ENCODE measurements around the gene RPL10A. TPM values are rescaled to one million over a fixed set of nuclear protein-coding genes. Genes with fewer than 3 reads are reported as not detected.

The RPL10A gene
- total and polyA plus RNA-seq, 2 of the 13 experiments (the other 11 are each of a cell fraction or from before 2014, with no cell fraction given): 1,854 to 2,726 TPM

DNA sequence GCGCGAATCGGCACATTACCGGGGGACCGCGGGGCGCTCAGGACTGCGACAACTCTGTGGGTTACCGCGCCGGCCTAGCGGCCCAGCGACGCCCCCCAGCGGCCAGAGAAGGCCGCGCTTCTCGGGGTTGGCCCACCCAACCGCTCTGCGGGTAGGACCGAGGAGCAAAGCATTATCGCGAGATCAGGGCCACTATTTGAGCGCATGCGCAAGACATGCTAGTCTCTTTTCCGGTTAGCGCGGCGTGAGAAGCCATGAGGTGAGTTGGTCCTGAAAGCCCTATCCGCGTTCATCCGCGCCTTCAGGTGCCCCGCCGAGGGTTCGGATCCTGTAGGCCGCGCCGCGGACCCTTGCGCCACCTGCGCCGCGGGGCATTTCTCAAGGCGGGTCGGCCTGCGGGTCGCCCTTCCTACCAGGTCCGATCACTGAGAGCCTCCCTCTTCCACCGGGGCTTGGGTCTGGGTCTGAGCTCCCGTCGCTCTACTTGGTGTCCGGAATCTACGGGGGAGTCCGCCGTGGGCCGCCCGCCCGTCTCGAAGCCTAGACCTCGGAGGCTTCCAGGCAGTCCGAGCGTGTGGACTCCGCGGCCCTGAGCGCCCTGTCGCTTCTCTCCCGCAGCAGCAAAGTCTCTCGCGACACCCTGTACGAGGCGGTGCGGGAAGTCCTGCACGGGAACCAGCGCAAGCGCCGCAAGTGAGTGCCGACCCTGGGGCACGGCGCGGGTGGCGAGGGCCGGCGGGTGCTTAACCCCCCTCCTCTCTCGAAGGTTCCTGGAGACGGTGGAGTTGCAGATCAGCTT lies at the start of gene RPL10A (continued):
- 0 out of 2 replicates have a peak, but pooled peaks have one; percentile 15 for TF ChIP-seq ZBTB8A (CRISPR knock-in tag; IDR thresholded peaks at IDR 0.05; ENCODE audit: borderline replicate concordance, low read depth)
- peak; percentile 93 for TF ChIP-seq ZNF607 (CRISPR knock-in tag; IDR thresholded peaks at IDR 0.05; ENCODE audit: borderline replicate concordance)
- TF ChIP-seq KMT2A (CRISPR knock-in tag; IDR thresholded peaks at IDR 0.05): peak; percentile 96
- TF ChIP-seq EED (CRISPR knock-in tag; IDR thresholded peaks at IDR 0.05): peak; percentile 83
- TF ChIP-seq, protein P1, sequence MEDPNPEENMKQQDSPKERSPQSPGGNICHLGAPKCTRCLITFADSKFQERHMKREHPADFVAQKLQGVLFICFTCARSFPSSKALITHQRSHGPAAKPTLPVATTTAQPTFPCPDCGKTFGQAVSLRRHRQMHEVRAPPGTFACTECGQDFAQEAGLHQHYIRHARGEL (CRISPR knock-in tag; IDR thresholded peaks at IDR 0.05): peak; percentile 83; the same call in 1 of the 2 replicates
- TF ChIP-seq ZNF563 (CRISPR knock-in tag; IDR thresholded peaks at IDR 0.05): peak; percentile 94
- TF ChIP-seq MTF2 (CRISPR knock-in tag; IDR thresholded peaks at IDR 0.05; ENCODE audit: borderline replicate concordance): peak; percentile 98
- TF ChIP-seq, protein P2, sequence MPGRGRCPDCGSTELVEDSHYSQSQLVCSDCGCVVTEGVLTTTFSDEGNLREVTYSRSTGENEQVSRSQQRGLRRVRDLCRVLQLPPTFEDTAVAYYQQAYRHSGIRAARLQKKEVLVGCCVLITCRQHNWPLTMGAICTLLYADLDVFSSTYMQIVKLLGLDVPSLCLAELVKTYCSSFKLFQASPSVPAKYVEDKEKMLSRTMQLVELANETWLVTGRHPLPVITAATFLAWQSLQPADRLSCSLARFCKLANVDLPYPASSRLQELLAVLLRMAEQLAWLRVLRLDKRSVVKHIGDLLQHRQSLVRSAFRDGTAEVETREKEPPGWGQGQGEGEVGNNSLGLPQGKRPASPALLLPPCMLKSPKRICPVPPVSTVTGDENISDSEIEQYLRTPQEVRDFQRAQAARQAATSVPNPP (CRISPR knock-in tag; IDR thresholded peaks at IDR 0.05): peak; percentile 98
- TF ChIP-seq SOX13 (IDR thresholded peaks at IDR 0.05): peak; percentile 53; the same call in 1 of the 2 replicates
- peak; percentile 45 to 94; a peak in 1 of 4 replicates for TF ChIP-seq SOX13 (CRISPR knock-in tag; conservative IDR thresholded peaks at IDR 0.05 in 1 of 2, IDR thresholded peaks at IDR 0.05 in 1 of 2)
- TF ChIP-seq, protein P3, sequence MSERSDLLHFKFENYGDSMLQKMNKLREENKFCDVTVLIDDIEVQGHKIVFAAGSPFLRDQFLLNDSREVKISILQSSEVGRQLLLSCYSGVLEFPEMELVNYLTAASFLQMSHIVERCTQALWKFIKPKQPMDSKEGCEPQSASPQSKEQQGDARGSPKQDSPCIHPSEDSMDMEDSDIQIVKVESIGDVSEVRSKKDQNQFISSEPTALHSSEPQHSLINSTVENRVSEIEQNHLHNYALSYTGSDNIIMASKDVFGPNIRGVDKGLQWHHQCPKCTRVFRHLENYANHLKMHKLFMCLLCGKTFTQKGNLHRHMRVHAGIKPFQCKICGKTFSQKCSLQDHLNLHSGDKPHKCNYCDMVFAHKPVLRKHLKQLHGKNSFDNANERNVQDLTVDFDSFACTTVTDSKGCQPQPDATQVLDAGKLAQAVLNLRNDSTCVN (CRISPR knock-in tag; IDR thresholded peaks at IDR 0.05; ENCODE audit: borderline replicate concordance): peak; percentile 87
- peak; percentile 59; the same call in 1 of the 2 replicates for TF ChIP-seq HCFC1 (IDR thresholded peaks at IDR 0.05; ENCODE audit: low read depth, low read length)
- peak; percentile 74; the same call in 1 of the 2 replicates for TF ChIP-seq RXRA (CRISPR knock-in tag; IDR thresholded peaks at IDR 0.05)
- TF ChIP-seq FOSL1 (CRISPR knock-in tag; IDR thresholded peaks at IDR 0.05; ENCODE audit: borderline replicate concordance): 0 out of 2 replicates have a peak, but pooled peaks have one; percentile 25
- TF ChIP-seq ZNF709 (CRISPR knock-in tag; IDR thresholded peaks at IDR 0.05): peak; percentile 96
- TF ChIP-seq, protein P4, sequence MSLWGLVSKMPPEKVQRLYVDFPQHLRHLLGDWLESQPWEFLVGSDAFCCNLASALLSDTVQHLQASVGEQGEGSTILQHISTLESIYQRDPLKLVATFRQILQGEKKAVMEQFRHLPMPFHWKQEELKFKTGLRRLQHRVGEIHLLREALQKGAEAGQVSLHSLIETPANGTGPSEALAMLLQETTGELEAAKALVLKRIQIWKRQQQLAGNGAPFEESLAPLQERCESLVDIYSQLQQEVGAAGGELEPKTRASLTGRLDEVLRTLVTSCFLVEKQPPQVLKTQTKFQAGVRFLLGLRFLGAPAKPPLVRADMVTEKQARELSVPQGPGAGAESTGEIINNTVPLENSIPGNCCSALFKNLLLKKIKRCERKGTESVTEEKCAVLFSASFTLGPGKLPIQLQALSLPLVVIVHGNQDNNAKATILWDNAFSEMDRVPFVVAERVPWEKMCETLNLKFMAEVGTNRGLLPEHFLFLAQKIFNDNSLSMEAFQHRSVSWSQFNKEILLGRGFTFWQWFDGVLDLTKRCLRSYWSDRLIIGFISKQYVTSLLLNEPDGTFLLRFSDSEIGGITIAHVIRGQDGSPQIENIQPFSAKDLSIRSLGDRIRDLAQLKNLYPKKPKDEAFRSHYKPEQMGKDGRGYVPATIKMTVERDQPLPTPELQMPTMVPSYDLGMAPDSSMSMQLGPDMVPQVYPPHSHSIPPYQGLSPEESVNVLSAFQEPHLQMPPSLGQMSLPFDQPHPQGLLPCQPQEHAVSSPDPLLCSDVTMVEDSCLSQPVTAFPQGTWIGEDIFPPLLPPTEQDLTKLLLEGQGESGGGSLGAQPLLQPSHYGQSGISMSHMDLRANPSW (CRISPR knock-in tag; IDR thresholded peaks at IDR 0.05; ENCODE audit: borderline replicate concordance): peak; percentile 97; the same call in 1 of the 2 replicates
- TF ChIP-seq, protein P5, sequence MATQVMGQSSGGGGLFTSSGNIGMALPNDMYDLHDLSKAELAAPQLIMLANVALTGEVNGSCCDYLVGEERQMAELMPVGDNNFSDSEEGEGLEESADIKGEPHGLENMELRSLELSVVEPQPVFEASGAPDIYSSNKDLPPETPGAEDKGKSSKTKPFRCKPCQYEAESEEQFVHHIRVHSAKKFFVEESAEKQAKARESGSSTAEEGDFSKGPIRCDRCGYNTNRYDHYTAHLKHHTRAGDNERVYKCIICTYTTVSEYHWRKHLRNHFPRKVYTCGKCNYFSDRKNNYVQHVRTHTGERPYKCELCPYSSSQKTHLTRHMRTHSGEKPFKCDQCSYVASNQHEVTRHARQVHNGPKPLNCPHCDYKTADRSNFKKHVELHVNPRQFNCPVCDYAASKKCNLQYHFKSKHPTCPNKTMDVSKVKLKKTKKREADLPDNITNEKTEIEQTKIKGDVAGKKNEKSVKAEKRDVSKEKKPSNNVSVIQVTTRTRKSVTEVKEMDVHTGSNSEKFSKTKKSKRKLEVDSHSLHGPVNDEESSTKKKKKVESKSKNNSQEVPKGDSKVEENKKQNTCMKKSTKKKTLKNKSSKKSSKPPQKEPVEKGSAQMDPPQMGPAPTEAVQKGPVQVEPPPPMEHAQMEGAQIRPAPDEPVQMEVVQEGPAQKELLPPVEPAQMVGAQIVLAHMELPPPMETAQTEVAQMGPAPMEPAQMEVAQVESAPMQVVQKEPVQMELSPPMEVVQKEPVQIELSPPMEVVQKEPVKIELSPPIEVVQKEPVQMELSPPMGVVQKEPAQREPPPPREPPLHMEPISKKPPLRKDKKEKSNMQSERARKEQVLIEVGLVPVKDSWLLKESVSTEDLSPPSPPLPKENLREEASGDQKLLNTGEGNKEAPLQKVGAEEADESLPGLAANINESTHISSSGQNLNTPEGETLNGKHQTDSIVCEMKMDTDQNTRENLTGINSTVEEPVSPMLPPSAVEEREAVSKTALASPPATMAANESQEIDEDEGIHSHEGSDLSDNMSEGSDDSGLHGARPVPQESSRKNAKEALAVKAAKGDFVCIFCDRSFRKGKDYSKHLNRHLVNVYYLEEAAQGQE (IDR thresholded peaks at IDR 0.05; ENCODE audit: borderline replicate concordance in 1 of 2, low read depth in 1 of 2, low read length in 2 of 2): peak in 1 of 2 experiments; percentile 83; a peak in 1 of 4 replicates
- TF ChIP-seq ZNF75D (CRISPR knock-in tag; IDR thresholded peaks at IDR 0.05; ENCODE audit: borderline replicate concordance): peak; percentile 22; the same call in 1 of the 2 replicates
